NCI-H1417 treated with DMSO at 0.1 percent for 48 hours (cell line): ENCODE results near the gene PRKCE.

Source experiments
- DNase-seq: peaks from one replicate; lab custom pipeline; 2025; lab: John Stamatoyannopoulos, UW

Gene PRKCE

GRCh38 chr2:46230677-46231425 is 579.4 kb downstream of the PRKCE start:
- no peak for DNase-seq

GRCh38 chr2:46231721-46232120 is 580.2 kb downstream of the PRKCE start:
- no peak for DNase-seq

- no peak for DNase-seq
Measured at GRCh38 chr2:46232860-46233259, 581.4 kb downstream of the PRKCE start.

GRCh38 chr2:46236006-46236875 is 584.8 kb downstream of the PRKCE start:
- no peak for DNase-seq

- DNase-seq = no peak
Measured at GRCh38 chr2:46236876-46237859, 585.7 kb downstream of the PRKCE start.
